Measurements from ENCODE around the gene OR51Q1. TPM values are rescaled to one million over a fixed set of nuclear protein-coding genes. Genes with fewer than 3 reads are reported as not detected.

Gene OR51Q1
- total and polyA plus RNA-seq, 4 donors: not detected

DNA sequence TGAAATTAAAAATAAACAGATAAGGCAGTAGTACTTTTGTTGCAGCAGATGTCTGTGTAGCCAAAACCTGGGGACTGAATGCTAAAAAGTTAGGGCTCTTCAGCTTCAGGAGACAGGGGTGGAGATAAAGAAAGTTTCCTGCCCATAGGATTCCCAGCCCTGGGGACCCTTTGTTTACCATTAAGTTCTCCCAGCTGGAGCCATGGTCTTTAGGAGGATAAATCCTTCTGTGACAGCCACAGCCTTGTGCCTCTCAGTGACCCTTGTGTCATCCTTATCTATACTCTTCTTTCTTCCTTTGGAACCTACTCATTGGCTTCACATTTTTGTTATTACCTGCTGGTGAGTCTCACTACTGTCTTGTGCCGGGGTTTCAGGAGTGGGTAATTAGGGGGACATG, 38.3 kb upstream of the OR51Q1 start, which contains the start of gene OR51M1:
Gene OR51M1, plus strand, starts transcription at position 237 of the 400 bp plus-strand sequence. CDS start 5,587 bp downstream, outside the sequence.
- DNase-seq (ENCODE audit: low spot score): no peak
- H3K9me3 ChIP-seq (ENCODE audit: control insufficient read depth in 4 of 4, low read length in 3 of 4): no peaks in the 10 kb centered on the region
- H3K4me1 ChIP-seq (ENCODE audit: control insufficient read depth in 4 of 4, insufficient read depth in 4 of 4, low read length in 3 of 4): no peaks in the 10 kb centered on the region
- H3K36me3 ChIP-seq (ENCODE audit: control insufficient read depth in 4 of 4, insufficient read depth in 3 of 4, low read depth in 1 of 4, low read length in 3 of 4): no peaks in the 10 kb centered on the region
- TF ChIP-seq EGR1 (IDR thresholded peaks at IDR 0.05; ENCODE audit: low read depth in 2 of 2) (no peak), RAD21 (IDR thresholded peaks at IDR 0.05) (no peak), NR2F2 (IDR thresholded peaks at IDR 0.05) (no peak), TAF1 (conservative IDR thresholded peaks at IDR 0.05) (no peak), FOXA1 (IDR thresholded peaks at IDR 0.05) (no peak), HNF4A (conservative IDR thresholded peaks at IDR 0.05) (no peak)
- no peak within 1 kb of the TSS for H3K4me3 ChIP-seq (ENCODE audit: low read depth in 1 of 3, low read length in 3 of 3)
- H3K27ac ChIP-seq (ENCODE audit: low read depth in 1 of 2, low read length in 2 of 2): no peak within 1 kb of the TSS
- no peak within 1 kb of the TSS for H3K9ac ChIP-seq (ENCODE audit: low read depth in 1 of 2, low read length in 2 of 2)
- H3K27me3 ChIP-seq (ENCODE audit: control insufficient read depth in 4 of 4, insufficient read depth in 4 of 4, low read length in 3 of 4): peaks cover 0 to 2% (median 0%) of the 10 kb centered on the region in 4 donors
- WGBS: 77% methylated on average over 1 of the region's 1 CpG

- Histone ChIP-seq H3K4me3 (ENCODE audit: low read depth in 1 of 3, low read length in 3 of 3) (no peak overlapping the region), H3K4me1 (ENCODE audit: control insufficient read depth in 4 of 4, insufficient read depth in 4 of 4, low read length in 3 of 4) (no peaks in the 10 kb centered on the region), H3K27me3 (ENCODE audit: control insufficient read depth in 4 of 4, insufficient read depth in 4 of 4, low read length in 3 of 4) (peaks cover 0 to 2% (median 0%) of the 10 kb centered on the region in 4 donors), H3K9ac (ENCODE audit: low read depth in 1 of 2, low read length in 2 of 2) (no peak overlapping the region), H3K9me3 (ENCODE audit: control insufficient read depth in 4 of 4, low read length in 3 of 4) (no peaks in the 10 kb centered on the region), H3K27ac (ENCODE audit: low read depth in 1 of 2, low read length in 2 of 2) (no peak overlapping the region), H3K36me3 (ENCODE audit: control insufficient read depth in 4 of 4, insufficient read depth in 3 of 4, low read depth in 1 of 4, low read length in 3 of 4) (no peaks in the 10 kb centered on the region)
- no peak for DNase-seq (ENCODE audit: low spot score)
- TF ChIP-seq YY1 (IDR thresholded peaks at IDR 0.05) (no peak), JUND (IDR thresholded peaks at IDR 0.05) (no peak), SP1 (IDR thresholded peaks at IDR 0.05) (no peak), REST (IDR thresholded peaks at IDR 0.05) (no peak), RXRA (IDR thresholded peaks at IDR 0.05) (no peak), TAF1 (conservative IDR thresholded peaks at IDR 0.05) (no peak), EGR1 (IDR thresholded peaks at IDR 0.05; ENCODE audit: low read depth in 2 of 2) (no peak)
- WGBS: 65% methylated on average over 2 of the region's 2 CpGs
These were observed 37.6 kb upstream of the OR51Q1 start for GRCh38 chr11:5384335-5384734.

DNA sequence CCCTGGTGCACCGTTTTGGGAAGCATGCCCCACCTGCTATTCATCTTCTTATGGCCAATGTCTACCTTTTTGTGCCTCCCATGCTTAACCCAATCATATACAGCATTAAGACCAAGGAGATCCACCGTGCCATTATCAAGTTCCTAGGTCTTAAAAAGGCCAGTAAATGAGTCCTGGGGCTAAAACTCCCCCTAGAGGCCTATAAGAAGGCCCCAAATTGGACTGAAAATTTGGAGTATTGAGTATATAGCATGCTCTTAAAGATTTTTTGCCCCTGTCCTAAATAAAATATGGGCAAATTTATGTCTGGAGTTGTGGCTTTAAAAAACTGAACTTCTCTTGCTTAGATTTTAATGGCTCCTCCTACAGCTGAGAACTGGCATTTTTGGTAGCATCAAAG, 31.7 kb upstream of the OR51Q1 start:
- WGBS: 71% methylated on average over 2 of the region's 2 CpGs
- Histone ChIP-seq H3K9ac (ENCODE audit: low read depth in 1 of 2, low read length in 2 of 2) (no peak overlapping the region), H3K4me3 (ENCODE audit: low read depth in 1 of 3, low read length in 3 of 3) (no peak overlapping the region), H3K9me3 (ENCODE audit: control insufficient read depth in 4 of 4, low read length in 3 of 4) (no peaks in the 10 kb centered on the region), H3K4me1 (ENCODE audit: control insufficient read depth in 4 of 4, insufficient read depth in 4 of 4, low read length in 3 of 4) (no peaks in the 10 kb centered on the region), H3K27ac (ENCODE audit: low read depth in 1 of 2, low read length in 2 of 2) (no peak overlapping the region), H3K27me3 (ENCODE audit: control insufficient read depth in 4 of 4, insufficient read depth in 4 of 4, low read length in 3 of 4) (no peaks in the 10 kb centered on the region), H3K36me3 (ENCODE audit: control insufficient read depth in 4 of 4, insufficient read depth in 3 of 4, low read depth in 1 of 4, low read length in 3 of 4) (no peaks in the 10 kb centered on the region)
- no peak for TF ChIP-seq SP1 (IDR thresholded peaks at IDR 0.05)
- no peak for TF ChIP-seq HNF4G (IDR thresholded peaks at IDR 0.05)
- TF ChIP-seq RXRA (IDR thresholded peaks at IDR 0.05): no peak
- TF ChIP-seq HNF4A (conservative IDR thresholded peaks at IDR 0.05): no peak
- no peak for TF ChIP-seq FOXA1 (IDR thresholded peaks at IDR 0.05)
- TF ChIP-seq GABPA (IDR thresholded peaks at IDR 0.05 in 1 of 2, conservative IDR thresholded peaks at IDR 0.05 in 1 of 2): no peak
- no peak for TF ChIP-seq ZBTB33 (IDR thresholded peaks at IDR 0.05)
- no peak for TF ChIP-seq NR2F2 (IDR thresholded peaks at IDR 0.05)
- DNase-seq (ENCODE audit: low spot score): no peak
